Measurements from ENCODE around the gene MICU1. TPM values are rescaled to one million over a fixed set of nuclear protein-coding genes. Genes with fewer than 3 reads are reported as not detected.
A peak's percentile ranks its signal among the peaks of the same experiment; 100 is the strongest.

The MICU1 gene
- total and polyA plus RNA-seq, 2 experiments from 2014 or later: 27.5 to 52.3 TPM

DNA sequence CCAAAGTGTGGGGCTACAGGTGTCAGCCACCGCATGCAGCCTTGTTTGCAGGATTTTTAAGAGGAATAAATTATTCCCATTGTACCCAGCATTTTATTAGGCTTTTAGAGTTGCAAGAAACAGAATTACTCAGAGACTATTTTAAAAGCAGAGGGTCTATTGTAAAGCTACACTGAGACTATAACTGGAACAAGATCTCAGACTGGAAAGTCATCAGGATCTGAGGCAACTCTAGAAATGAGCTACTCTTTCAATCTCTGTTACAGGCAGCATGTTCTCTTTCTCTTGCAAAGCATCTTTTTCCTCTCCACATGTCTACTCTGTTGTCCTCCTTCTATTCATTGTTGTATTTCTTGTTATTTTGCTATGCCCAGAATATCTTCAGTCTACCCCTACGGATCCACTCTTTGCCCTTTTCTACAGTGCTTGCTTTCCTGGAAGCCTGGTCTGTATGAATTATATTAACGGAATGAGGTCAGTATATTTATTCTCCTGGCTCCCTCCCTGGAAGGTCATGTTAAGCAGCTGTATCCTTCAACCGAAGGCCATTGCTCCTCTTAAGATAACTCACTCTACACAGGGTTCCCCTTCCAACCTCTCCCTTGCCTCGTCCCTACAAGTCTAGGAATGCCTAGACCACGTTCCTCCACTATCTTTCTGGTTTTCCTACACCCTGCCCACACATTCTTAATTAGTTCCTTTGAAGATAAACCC is 27.7 kb upstream of the MICU1 start:
- no peaks in the 10 kb centered on the region for H3K36me3 Mint-ChIP-seq (ENCODE audit: low read depth)
- H2AFZ ChIP-seq: peak overlapping the region; percentile 97; the same call in 1 of the 2 replicates

More for the DNA sequence above, 27.7 kb upstream of the MICU1 start:
- Histone ChIP-seq H3K36me3 (ENCODE audit: insufficient read depth) (no peaks in the 10 kb centered on the region), H4K20me1 (replicated peaks; ENCODE audit: insufficient read depth) (no peaks in the 10 kb centered on the region), H3K4me3 (no peak overlapping the region), H3K79me2 (replicated peaks; ENCODE audit: insufficient read depth) (no peaks in the 10 kb centered on the region), H3K4me2 (no peak overlapping the region), H3K27ac (ENCODE audit: low read depth) (no peak overlapping the region), H3F3A (replicated peaks; ENCODE audit: low read depth) (0 out of 2 replicates have a peak, but pooled peaks cover 5% of the 10 kb centered on the region), H3K27me3 (ENCODE audit: insufficient read depth) (no peaks in the 10 kb centered on the region), H3K9me2 (ENCODE audit: insufficient read depth) (no peaks in the 10 kb centered on the region), H3K4me1 (ENCODE audit: insufficient read depth) (0 out of 2 replicates have a peak, but pooled peaks cover 5% of the 10 kb centered on the region)
- no peaks in the 10 kb centered on the region for H3K4me1 Mint-ChIP-seq
- no peak for DNase-seq (ENCODE audit: low spot score)
- no peaks in the 10 kb centered on the region for H3K9me3 Mint-ChIP-seq
- no peak for ATAC-seq
- TF ChIP-seq CREB1 (CRISPR knock-in tag; IDR thresholded peaks at IDR 0.05; ENCODE audit: low read depth) (no peak), POLR2AphosphoS5 (IDR thresholded peaks at IDR 0.05; ENCODE audit: low read depth) (no peak), ZNF114 (CRISPR knock-in tag; IDR thresholded peaks at IDR 0.05) (no peak)
- TF ChIP-seq, protein P1, sequence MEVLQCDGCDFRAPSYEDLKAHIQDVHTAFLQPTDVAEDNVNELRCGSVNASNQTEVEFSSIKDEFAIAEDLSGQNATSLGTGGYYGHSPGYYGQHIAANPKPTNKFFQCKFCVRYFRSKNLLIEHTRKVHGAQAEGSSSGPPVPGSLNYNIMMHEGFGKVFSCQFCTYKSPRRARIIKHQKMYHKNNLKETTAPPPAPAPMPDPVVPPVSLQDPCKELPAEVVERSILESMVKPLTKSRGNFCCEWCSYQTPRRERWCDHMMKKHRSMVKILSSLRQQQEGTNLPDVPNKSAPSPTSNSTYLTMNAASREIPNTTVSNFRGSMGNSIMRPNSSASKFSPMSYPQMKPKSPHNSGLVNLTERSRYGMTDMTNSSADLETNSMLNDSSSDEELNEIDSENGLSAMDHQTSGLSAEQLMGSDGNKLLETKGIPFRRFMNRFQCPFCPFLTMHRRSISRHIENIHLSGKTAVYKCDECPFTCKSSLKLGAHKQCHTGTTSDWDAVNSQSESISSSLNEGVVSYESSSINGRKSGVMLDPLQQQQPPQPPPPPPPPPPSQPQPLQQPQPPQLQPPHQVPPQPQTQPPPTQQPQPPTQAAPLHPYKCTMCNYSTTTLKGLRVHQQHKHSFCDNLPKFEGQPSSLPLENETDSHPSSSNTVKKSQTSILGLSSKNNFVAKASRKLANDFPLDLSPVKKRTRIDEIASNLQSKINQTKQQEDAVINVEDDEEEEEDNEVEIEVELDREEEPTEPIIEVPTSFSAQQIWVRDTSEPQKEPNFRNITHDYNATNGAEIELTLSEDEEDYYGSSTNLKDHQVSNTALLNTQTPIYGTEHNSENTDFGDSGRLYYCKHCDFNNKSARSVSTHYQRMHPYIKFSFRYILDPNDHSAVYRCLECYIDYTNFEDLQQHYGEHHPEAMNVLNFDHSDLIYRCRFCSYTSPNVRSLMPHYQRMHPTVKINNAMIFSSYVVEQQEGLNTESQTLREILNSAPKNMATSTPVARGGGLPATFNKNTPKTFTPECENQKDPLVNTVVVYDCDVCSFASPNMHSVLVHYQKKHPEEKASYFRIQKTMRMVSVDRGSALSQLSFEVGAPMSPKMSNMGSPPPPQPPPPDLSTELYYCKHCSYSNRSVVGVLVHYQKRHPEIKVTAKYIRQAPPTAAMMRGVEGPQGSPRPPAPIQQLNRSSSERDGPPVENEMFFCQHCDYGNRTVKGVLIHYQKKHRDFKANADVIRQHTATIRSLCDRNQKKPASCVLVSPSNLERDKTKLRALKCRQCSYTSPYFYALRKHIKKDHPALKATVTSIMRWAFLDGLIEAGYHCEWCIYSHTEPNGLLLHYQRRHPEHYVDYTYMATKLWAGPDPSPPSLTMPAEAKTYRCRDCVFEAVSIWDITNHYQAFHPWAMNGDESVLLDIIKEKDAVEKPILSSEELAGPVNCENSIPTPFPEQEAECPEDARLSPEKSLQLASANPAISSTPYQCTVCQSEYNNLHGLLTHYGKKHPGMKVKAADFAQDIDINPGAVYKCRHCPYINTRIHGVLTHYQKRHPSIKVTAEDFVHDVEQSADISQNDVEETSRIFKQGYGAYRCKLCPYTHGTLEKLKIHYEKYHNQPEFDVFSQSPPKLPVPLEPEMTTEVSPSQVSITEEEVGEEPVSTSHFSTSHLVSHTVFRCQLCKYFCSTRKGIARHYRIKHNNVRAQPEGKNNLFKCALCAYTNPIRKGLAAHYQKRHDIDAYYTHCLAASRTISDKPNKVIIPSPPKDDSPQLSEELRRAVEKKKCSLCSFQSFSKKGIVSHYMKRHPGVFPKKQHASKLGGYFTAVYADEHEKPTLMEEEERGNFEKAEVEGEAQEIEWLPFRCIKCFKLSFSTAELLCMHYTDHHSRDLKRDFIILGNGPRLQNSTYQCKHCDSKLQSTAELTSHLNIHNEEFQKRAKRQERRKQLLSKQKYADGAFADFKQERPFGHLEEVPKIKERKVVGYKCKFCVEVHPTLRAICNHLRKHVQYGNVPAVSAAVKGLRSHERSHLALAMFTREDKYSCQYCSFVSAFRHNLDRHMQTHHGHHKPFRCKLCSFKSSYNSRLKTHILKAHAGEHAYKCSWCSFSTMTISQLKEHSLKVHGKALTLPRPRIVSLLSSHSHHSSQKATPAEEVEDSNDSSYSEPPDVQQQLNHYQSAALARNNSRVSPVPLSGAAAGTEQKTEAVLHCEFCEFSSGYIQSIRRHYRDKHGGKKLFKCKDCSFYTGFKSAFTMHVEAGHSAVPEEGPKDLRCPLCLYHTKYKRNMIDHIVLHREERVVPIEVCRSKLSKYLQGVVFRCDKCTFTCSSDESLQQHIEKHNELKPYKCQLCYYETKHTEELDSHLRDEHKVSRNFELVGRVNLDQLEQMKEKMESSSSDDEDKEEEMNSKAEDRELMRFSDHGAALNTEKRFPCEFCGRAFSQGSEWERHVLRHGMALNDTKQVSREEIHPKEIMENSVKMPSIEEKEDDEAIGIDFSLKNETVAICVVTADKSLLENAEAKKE (CRISPR knock-in tag; IDR thresholded peaks at IDR 0.05): no peak
- TF ChIP-seq, protein P2, sequence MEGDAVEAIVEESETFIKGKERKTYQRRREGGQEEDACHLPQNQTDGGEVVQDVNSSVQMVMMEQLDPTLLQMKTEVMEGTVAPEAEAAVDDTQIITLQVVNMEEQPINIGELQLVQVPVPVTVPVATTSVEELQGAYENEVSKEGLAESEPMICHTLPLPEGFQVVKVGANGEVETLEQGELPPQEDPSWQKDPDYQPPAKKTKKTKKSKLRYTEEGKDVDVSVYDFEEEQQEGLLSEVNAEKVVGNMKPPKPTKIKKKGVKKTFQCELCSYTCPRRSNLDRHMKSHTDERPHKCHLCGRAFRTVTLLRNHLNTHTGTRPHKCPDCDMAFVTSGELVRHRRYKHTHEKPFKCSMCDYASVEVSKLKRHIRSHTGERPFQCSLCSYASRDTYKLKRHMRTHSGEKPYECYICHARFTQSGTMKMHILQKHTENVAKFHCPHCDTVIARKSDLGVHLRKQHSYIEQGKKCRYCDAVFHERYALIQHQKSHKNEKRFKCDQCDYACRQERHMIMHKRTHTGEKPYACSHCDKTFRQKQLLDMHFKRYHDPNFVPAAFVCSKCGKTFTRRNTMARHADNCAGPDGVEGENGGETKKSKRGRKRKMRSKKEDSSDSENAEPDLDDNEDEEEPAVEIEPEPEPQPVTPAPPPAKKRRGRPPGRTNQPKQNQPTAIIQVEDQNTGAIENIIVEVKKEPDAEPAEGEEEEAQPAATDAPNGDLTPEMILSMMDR (conservative IDR thresholded peaks at IDR 0.05; ENCODE audit: low read depth in 2 of 2): no peak
- no peak overlapping the region for H3K27ac Mint-ChIP-seq
- H3K4me3 Mint-ChIP-seq: no peak overlapping the region
- peaks cover 2% of the 10 kb centered on the region for H3K27me3 Mint-ChIP-seq (ENCODE audit: insufficient read depth, low read depth, poor library complexity)

All from GM23338 (cell line).